T-helper 17 cell (primary cell): Measurements from ENCODE around the gene LCAT. TPM values are rescaled to one million over a fixed set of nuclear protein-coding genes. Genes with fewer than 3 reads are reported as not detected.

Experiments
- total RNA-seq, 4 donors: library from RNA in 2 of 4; stranded (reverse) in 2 of 4; gene quantifications; one replicate each; pipeline ENCODE4 v1.2.3 and lab custom pipeline; 2022 to 2026

Gene LCAT
- total RNA-seq, 2 donors from 2014 or later = 4.6 to 5.7 TPM

Other genes starting within 250 kb of the LCAT start
- gene GFOD2, start 224.8 kb downstream of the LCAT start, total RNA-seq = 10 to 100 TPM; 11.7 to 14.7 TPM
- gene RANBP10, start 137.6 kb downstream of the LCAT start, total RNA-seq = 10 to 100 TPM; 29.8 to 30.4 TPM
- gene TSNAXIP1, start 137.2 kb downstream of the LCAT start, total RNA-seq = under 1 TPM; 0.62 to 0.63 TPM
- gene THAP11, start 101.8 kb downstream of the LCAT start, total RNA-seq = 10 to 100 TPM; 31.2 to 33.1 TPM
- 10 to 100 TPM; 46.6 to 66.8 TPM for gene NUTF2, start 97.2 kb downstream of the LCAT start, total RNA-seq
- 10 to 100 TPM; 75.3 to 77.0 TPM for gene CENPT, start 96.4 kb downstream of the LCAT start, total RNA-seq
- 100 to 1,000 TPM in 1 of 2 donors, 10 to 100 TPM in 1; 99.0 to 105 TPM for gene EDC4, start 71.1 kb downstream of the LCAT start, total RNA-seq
- 1 to 10 TPM; 2.5 to 2.6 TPM for gene NRN1L, start 59.2 kb downstream of the LCAT start, total RNA-seq
- gene PSKH1, start 50.9 kb downstream of the LCAT start, total RNA-seq = 10 to 100 TPM; 14.5 to 15.5 TPM
- gene CTRL, start 12.3 kb downstream of the LCAT start, total RNA-seq = 1 to 10 TPM; 6.7 to 8.4 TPM
- gene PSMB10, start 7.3 kb downstream of the LCAT start, total RNA-seq = 100 to 1,000 TPM in 1 of 2 donors, 10 to 100 TPM in 1; 93.7 to 119 TPM
- 10 to 100 TPM; 19.5 to 24.3 TPM for gene SLC12A4, start 24.5 kb upstream of the LCAT start, total RNA-seq
- under 1 TPM; 0.22 to 0.68 TPM for gene DPEP3, start 36.4 kb upstream of the LCAT start, total RNA-seq
- gene DPEP2, start 55.4 kb upstream of the LCAT start, total RNA-seq = 10 to 100 TPM; 42.7 to 51.2 TPM
- gene DPEP2NB, start 71.8 kb upstream of the LCAT start, total RNA-seq = not detected
- 10 to 100 TPM; 13.2 to 14.8 TPM for gene DDX28, start 79.1 kb upstream of the LCAT start, total RNA-seq
- gene DUS2, start 79.2 kb upstream of the LCAT start, total RNA-seq = 10 to 100 TPM; 12.0 to 12.3 TPM
- gene NFATC3, start 141.2 kb upstream of the LCAT start, total RNA-seq = 100 to 1,000 TPM in 1 of 2 donors, 10 to 100 TPM in 1; 94.5 to 101 TPM